Stimulated activated CD4-positive, alpha-beta T cell treated with anti-CD3 and anti-CD28 coated beads, Interleukin-2, amount 100 ng/mL, for 4 hours (primary cell): Measurements from ENCODE around the gene KRT4.
"Not testable (repeated sequence)": the region's sequence is repeated elsewhere in the genome, so short reads cannot be mapped to it uniquely, and the experiment has no call there.

ENCODE experiments used
- DNase-seq: peaks from one replicate; pipeline ENCODE4 v3.0.0-alpha.2; 2020; ENCODE audit warnings: low read depth

Gene KRT4

DNA sequence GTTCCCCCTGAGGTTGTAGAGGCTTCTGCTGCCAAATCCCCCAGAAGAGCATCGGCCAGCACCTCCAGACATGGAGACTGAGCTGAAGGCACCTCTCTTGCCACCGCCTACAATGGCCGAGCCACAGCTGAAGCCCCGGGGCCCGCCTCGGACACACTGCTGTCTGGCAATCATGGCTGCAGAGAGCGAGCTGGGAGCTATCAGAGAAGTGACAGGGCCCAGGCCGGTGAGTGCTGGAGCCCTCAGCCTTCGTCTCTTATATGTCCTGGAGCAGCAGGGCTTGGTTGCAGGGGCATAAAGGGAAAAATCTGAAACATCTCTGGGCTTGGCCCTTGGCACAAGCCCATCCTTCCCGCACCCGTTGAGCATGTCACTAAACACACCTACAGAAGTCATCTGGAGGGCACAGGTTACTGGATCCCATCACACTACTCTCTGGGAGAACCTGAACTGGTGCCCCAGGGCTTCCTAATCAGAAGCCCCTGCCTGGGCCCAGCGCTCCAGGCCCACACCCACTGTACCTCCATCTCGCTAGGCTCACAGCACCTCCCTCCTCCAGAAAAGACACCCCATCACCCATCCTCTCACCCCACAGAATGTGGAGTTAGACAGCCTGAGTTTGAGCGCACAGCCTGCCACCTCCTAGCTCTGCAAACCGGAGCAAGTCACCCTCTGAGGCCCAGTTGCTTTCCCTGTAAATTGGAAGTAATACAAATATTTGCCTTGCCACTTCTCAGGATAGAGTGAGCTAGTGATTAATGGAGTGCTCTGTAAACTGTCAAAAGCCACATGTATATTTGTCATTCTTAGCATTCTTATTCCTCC is at the start of gene KRT4:
TSS of gene KRT4 (minus strand) at position 232 of the 825 bp plus-strand sequence. CDS start at position 174, 58 bp downstream.
- no peak for DNase-seq

DNA sequence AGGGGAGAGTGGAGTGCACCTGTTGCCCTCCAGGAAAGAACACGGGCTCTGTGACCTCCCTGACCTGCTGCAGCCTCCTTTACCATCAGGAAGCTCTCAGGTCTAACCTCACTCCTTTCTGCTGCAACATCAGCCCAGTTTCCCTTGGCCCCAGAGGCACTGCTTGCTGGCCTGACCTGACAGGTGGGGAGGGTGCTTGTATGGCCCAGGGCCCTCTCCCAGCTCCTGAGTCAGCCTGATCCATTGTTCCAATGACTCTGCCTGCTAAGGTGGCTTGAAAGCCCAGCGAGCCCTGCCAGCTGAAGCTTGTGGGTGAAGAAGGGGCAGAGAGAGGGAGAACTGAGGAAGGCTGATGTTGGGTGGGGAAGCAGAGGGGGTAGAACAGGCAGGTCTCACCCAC is 48.1 kb upstream of the KRT4 start:
- no peak for DNase-seq

DNA sequence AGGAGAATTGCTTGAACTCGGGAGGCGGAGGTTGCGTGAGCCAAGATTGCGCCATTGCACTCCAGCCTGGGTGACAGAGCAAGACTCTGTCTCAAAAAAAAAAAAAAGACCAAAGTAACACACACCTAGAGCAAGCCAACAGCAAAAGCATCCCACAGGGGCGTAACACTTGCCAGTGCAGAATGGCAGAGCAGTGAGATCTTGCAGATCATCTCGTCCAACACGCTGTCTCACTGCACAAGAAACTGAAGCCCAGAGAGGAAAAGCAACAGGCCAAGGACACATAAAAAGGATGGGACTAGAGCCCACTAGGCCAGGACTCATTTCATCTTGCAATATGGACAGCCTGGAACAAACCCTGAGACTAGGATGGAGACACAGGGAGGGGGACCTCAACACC is 47.6 kb upstream of the KRT4 start:
- no peak for DNase-seq

DNA sequence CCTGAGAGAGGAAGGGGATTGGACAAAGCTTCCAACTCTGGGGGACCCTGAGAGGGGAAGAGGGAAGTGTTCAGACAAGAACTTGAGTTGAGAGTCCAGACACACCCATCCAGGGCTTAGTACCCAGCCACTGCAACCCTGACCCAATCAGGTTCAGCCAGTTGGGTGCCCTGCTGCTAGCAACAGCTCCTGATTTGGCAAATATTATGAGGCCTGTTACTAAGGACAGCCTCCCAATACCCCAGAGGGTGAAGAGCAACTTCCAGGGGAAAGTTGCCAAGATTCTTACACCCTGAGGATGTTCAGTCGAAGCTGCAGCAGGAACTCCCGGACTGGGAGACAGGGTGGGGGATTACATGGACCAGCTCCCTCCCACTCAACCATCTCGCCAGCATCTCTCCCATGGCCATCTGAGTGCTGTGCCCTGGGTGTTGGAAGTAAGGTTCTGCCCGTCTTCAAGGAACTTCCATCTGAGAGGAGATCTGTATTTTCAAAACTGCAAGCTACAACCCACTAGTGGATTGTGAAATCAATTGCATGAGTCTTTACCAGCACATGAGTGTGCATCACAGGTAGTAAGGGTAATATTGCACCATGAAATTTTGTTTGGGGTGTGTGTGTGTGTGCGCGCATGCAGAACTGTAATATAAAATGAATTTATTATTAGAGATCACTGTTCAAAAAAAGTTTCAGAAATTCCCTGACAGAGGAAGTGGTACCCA is 46.3 kb upstream of the KRT4 start:
- no peak for DNase-seq

DNA sequence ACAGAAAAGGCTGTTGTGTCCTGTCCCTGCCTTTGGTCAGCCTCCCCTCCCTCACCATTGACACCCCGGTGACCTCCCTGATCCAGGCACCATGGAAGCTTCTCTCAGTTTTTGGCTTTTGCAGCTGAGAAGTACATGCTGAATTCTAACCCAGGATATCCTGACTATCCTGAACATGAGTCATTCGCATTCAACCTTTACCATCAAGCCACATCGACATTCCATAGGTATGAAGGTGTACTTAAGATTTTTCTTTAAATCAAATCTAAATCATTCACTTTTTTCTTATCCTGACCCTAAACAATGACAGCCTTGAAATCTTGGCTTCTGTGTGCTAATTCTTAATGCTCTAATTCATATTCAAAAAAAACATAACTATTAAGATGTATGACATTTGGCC is 43.6 kb upstream of the KRT4 start:
- DNase-seq, result no peak

DNA sequence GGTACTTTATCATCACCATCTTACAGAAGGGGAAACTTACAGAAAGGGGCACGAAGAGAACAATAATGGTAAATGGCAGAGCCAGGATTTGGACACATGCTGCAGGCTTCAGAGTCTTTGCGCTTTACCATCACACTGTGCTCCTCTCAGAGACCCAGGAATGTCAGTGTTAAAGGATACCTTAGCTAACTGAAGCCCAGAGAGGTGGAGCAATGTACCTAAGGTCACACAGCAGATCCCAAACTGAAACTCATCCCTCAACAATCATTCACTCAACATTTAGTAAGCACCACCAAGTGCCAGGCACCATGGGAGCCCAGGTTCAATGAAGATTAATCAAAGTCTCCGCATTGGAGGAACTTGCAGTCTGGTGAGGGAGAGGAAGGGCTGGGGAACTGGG is 42.9 kb upstream of the KRT4 start:
- no peak for DNase-seq

DNA sequence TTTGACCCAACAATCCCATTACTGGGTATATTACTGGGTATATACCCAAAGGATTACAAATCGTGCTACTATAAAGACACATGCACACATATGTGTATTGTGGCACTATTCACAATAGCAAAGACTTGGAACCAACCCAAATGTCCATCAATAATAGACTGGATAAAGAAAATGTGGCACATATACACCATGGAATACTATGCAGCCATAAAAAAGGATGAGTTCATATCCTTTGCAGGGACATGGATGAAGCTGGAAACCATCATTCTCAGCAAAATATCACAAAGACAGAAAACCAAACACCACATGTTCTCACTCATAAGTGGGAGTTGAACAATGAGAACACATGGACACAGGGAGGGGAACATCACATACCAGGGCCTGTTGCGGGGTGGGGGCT is 42.2 kb upstream of the KRT4 start:
- not testable (repeated sequence) for DNase-seq

DNA sequence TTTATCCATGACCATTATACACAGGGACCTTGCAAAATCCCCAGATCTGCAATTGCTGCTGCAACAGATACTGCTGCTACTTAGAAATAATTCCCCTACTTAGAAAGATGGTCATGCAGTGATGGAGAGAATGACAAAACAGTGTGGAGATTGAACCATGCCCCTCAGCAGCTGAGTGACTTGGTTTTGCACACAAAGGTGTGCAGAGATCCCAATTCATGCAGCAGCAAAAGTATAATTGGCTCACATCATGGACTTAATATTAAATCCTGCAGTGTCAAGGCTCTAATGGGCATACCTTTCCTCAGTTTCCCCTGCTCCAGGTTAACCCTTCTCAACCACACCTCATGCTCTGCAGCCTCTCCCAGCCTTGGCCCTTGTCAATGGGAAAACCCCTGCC is 37.9 kb upstream of the KRT4 start:
- DNase-seq, result no peak

DNA sequence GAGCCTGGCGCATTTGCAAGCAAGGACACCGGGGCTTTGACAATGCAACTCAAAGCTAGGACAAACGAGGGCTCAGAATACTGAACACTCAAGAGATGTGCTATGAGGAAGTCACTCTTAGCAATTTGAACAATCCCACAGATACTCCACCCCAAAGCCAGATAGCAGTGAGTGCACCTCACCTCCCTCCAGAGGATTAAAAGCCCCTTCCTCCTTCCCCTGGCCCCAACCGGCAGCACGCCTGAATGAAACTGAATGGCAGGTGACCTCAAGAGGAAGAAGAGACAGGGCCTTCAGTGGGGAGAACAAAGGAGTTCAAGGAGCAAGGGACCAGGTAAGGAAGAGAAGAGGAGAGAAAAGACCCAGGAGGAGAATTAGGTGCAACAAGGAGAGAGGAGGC is 36.8 kb upstream of the KRT4 start:
- DNase-seq, result no peak

DNA sequence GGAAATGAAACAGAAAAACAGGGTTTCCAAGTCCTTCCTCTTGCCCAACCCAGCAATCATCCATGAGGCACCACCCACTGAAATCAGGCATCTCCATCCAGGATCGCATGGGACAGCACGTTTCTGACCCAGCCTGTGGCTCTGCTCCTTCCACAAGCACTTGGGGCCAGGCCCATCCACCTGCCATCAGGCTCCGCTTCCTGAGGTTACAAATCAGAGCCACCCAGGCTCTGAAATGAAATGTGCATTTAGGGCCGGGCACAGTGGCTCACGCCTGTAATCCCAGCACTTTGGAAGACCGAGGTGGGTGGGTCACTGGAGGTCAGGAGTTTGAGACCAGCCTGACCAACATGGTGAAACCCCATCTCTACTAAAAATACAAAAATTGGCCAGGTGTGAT is 35.6 kb upstream of the KRT4 start:
- no peak for DNase-seq

DNA sequence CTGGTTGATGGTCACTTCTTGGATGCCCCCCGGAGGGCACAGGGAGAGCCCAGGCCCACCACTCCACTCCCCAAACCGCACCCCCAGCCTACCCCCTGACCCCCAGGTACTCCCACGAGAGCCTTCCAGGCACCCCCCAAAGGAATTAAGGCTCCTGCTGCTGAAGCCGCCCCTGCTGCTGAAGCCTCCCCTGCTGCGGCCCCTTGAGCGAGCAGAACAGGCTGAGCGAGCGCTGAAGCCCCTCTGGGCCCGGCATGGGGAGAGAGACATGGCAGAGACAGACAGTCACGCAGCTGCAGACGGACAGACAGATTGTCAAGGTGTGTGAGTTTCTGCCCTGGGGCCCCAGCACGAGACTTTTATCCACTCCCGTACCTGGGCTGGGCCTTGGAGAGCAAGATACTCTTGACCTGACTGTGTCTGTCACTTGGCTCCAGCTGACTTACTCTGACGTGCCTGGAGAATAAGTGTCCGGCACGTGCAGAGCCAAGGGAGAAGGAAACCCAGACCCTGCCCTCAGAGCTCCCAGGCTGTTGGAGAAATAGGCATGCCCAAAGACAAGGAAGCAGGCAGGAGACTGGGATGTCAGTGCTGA is 34.8 kb upstream of the KRT4 start, which contains the start of gene KRT78:
TSS of gene KRT78 (minus strand) at position 334 of the 595 bp plus-strand sequence. CDS start at position 270, 64 bp downstream.
- DNase-seq, result no peak

DNA sequence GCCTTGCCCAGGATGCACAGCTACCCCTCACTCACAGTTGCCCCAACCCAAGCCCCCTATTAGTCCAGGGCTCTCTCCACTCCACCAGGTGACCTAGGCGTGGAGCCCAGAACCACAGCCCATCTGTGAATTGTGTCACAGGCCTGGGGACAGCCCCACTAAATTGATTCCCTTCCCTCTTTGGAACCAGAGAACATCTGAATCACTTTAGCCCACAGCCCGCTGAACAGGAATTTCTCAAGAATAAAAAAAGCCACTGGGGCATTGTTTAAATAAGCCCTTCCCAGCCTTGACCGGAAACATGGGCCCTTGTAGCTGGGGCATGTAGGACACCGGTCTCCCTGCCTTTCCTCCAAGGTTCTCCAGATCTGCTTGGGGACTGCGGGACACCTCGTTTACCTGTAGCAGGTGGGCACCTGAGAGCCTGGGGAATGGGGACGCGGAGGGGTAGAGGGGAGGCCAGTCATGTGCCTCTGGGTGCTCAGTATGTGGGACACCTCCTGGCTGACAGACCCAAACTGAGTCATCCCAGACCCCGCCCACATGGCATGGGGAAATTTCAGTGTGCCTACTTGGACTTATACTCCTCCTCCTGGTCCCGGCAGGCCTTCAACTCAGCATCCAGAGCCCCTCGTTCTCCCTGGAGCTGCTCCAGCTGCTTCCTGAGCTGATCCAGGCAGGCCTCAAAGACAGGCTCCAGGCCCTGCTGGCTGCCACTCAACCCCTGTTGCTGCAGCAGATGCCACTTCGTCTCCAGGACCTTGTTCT is 33.6 kb upstream of the KRT4 start:
- DNase-seq, result no peak

DNA sequence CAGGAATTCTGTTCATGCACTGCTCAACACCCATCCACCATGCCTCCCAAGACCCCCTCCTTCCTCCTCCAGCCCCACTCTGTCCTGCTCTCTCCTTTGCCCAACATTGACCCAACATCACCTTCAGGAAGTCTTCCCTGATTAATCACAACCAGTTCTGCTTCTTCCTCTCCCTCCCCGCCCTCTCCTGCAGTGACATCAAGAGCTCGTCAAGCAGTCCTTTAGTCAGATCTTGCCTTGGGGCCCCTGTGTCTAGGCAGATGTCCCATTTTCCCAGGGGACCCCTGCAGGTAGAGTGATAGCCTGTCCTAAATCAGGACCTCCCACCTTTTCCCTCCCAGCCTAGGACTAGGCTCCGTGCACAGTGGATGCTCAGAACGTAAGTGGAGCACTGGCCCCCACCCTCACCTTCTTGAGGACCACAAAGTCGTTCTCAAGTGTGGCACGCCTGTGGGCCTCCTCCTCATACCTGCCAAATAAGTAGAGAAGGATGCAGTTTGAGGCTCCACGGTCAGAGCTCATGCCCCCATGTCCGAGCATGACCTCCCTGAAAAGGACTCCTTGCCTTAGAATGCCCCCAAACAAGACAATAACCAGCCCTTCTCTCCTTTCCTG is 32.5 kb upstream of the KRT4 start:
- no peak for DNase-seq

DNA sequence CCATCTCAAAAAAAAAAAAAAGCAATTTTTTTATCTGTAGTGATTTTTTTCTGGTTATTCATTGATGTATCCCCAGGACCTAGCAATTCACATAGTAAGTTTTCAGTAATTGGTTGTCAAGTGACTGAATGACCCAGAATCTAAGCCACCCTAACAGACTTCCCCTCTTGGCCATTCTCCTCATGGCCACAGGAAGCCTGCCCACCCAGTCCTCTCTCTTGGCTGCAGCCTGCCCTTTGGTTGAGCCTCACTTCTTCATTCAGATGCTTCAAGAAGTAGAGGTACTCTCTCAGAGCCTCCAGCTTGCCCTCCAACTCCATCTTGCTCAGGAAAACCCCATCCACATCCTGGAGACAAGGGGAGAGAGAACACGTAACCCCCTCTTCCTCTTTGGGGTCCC is 32.0 kb upstream of the KRT4 start:
- DNase-seq, result no peak

DNA sequence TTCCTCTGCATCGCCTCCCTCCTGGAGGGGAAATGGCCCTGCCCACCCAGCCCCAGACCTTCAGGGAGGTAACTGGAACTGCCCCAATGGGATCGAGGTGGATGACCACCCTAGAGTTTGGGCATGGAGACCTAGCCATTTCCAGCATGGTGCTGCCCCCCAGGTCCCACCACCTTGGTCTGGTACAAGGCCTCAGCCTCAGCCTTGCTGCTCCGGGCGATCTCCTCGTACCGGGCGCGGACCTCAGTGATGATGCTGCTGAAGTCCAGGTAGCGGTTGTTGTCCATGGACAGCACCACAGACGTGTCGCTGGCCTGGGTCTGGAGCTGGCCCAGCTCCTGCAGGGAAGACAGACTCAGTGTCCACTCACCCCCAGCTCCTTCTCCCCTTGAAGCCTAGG is 30.5 kb upstream of the KRT4 start:
- DNase-seq, result no peak

DNA sequence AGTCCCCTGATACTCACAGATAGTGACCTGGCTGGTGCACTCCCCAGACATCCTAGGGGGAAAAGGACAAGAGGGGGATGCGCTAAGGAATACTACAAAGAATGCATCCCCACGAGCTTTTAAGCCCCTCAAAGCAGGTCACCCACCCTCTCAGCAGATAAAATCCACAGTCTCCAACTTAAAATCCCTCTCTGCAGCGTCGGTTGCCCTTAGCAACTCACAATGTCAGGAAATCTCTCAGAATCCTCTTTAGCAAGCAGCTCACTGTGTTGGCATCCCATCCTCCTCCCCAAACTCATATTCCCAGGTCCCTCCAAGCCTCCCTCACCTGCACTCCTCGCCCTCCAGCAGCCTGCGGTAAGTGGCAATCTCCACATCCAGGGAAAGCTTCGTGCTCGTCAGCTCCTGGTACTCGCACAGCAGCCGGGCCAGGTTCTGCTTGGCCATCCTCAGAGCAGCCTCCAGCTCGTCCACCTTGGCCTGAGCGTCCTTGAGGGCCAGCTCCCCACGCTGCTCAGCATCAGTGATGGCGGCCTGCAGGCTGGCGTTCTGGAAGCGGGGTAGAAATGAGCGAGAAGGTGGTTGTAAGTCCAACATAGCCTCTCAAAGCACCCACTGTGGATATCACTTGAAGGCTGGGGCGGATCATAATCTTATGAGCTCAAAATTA is 25.7 kb upstream of the KRT4 start:
- DNase-seq, result no peak

DNA sequence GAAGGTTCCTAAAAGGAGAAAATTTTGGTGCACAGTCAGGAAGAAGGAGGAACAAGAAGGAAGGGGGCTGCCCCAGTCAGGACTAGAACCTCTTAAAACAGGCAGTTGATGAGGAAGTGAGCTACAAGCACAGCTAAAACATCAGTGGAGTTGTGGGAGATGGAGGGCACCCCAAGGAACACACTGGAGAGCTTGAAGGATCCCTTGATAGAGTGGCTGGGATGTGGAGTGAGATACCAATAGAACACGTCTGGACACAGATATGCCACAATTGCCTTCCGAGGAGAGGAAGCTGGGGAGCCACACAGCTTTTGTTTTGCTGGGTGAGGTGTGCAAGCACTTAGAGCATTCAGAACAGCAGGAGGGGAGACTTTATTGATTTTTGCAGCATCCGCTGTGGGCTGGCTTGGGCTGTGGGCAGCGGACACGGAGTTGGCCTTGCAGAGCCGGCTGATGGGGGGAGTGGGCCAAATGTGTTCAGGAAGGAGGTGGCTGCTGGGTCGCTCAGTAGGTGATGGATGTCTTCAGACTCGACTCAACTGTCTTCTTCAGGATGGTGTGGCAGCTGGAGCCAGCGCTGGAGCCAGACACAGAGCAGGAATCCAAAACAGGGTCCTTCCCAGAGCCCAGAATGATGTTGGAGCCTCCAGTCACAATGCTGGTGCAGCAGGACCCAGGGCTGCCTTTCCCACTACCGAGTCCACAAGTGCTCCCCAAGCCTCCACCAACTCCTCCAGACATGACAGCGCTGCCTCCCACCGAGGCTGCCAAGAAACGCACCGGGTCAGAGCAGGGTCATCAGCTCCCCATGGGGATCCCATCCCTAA is 24.9 kb upstream of the KRT4 start:
- no peak for DNase-seq

DNA sequence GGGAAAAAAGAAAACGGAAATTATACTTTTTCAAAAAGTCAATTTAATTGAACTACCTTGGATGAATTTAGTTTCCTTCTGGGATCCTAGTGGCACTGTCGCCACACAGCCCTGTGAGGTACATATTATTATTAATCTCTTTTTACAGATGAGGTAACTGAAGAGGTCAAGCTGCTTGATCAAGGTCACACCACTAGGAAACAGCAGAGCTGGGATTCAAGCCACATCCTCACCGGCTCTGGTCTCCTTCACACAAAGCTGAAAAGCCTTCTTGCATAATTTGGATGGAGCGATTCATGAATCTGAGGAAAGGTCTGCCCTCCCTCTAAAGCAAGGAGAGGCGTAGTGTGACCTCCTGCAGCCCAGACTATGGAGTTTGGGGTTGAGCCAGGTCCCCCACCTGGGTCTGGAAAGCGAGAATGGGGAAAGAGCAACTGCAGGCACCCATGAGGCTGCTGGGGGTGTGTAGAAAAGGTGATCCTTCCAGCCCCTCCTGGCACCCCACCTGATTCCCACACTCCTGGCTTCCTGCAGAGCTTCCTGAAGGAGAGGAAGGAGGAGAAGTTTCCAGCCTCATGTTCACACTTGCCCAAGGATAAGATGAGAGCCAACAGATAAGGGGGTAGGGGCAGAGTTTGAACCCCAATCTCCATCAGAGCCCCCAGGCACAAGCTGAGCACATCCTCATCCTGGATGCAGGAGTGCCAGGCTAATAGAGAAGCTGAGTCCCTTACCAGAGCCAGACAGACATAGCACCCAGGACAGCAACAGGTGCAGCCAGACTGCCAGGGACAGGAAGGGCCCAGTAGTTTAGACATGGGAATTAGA is 24.1 kb upstream of the KRT4 start:
- DNase-seq, result no peak

DNA sequence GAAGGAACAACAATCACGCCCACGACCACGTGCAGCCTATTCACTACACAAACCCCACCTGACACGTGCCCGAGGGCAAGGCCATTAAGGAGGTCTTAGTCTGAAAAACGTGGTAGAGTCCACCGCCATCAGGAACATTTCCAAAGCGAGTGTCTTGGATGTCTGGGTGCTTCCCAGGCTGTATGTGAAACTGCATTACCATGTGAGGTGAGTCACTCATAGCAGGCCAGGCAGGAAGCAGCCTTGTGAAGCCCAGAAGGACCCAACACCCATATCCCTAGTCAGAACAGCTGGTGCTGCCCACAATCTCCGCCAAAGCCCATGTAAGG is 23.5 kb upstream of the KRT4 start:
- no peak for DNase-seq
